Upper lobe of right lung (tissue), 1 donor: ENCODE data around the gene SLC48A1. TPM values are rescaled to one million over a fixed set of nuclear protein-coding genes. Genes with fewer than 3 reads are reported as not detected.

Experiments
- ATAC-seq: fragments of 200-7000 bp; cut with Tn5 transposase; one replicate; pipeline ENCODE4 v1.9.1; 2020; ENCODE audit warnings: mild to moderate bottlenecking, moderate library complexity
- DNase-seq: peaks from one replicate; pipeline ENCODE4 v3.0.0-alpha.2; 2020
- H3K27ac ChIP-seq: fragments of 200-600 bp; one replicate; pipeline ENCODE4 v1.8.0; 2022
- H3K27me3 ChIP-seq: fragments of 200-600 bp; one replicate; pipeline ENCODE4 v1.8.0; 2022; ENCODE audit warnings: mild to moderate bottlenecking
- H3K36me3 ChIP-seq: fragments of 200-600 bp; one replicate; pipeline ENCODE4 v1.8.0; 2022
- H3K4me1 ChIP-seq: fragments of 200-600 bp; one replicate; pipeline ENCODE4 v1.8.0; 2022
- H3K4me3 ChIP-seq: fragments of 200-600 bp; one replicate; pipeline ENCODE4 v1.8.0; 2022; ENCODE audit warnings: mild to moderate bottlenecking
- H3K9me3 ChIP-seq: fragments of 200-600 bp; one replicate; pipeline ENCODE4 v1.8.0; 2022
- intact Hi-C: fragments of 100-400 bp; cut with DNase I; formaldehyde crosslinking; loops from one replicate; pipeline ENCODE4 v1.11.0; 2022
- total RNA-seq: library from RNA; stranded (reverse); fragmentation: NEBNext Ultra II Directional; extraction: Animal tissue kit (Norgen Biotek cat#: 25700); gene quantifications from one replicate; pipeline ENCODE4 v1.2.1, GENCODE V29; 2021
- TF ChIP-seq, protein P1 (sequence below): fragments of 200-600 bp; IDR thresholded peaks from one replicate; pipeline ENCODE4 v1.8.0; 2022; ENCODE audit warnings: antibody characterized with exemption
- donor health status: DM: no; HTN: yes; CAD: no; lungs with severe emphysema.

The SLC48A1 gene
- total RNA-seq, 1 donor from 2014 or later: 40.9 TPM

DNA sequence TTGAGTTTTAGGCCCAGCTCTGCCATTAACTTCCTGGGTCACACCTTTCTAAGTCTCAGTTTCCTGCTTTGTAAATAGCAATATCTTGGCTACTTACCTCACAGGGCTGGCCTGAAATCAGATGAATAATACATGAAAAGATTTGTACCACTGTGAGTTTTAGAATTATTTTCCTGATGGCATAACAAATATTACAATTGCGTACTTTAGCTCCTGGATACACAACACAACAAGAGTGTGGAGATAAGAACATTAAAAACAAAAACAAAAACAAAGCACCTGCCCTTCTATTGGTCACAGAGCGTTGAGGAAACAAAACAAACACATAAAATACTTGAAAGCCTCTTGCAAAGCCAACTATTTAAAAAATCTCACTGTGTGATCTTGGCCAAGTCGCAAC lies 51.6 kb downstream of the SLC48A1 start:
- peak overlapping the region; percentile 97 for H3K27ac ChIP-seq
- no peak overlapping the region for H3K4me3 ChIP-seq
- no peak for ATAC-seq
- no peaks in the 10 kb centered on the region for H3K9me3 ChIP-seq
- TF ChIP-seq, protein P1, sequence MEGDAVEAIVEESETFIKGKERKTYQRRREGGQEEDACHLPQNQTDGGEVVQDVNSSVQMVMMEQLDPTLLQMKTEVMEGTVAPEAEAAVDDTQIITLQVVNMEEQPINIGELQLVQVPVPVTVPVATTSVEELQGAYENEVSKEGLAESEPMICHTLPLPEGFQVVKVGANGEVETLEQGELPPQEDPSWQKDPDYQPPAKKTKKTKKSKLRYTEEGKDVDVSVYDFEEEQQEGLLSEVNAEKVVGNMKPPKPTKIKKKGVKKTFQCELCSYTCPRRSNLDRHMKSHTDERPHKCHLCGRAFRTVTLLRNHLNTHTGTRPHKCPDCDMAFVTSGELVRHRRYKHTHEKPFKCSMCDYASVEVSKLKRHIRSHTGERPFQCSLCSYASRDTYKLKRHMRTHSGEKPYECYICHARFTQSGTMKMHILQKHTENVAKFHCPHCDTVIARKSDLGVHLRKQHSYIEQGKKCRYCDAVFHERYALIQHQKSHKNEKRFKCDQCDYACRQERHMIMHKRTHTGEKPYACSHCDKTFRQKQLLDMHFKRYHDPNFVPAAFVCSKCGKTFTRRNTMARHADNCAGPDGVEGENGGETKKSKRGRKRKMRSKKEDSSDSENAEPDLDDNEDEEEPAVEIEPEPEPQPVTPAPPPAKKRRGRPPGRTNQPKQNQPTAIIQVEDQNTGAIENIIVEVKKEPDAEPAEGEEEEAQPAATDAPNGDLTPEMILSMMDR: no peak
- no peaks in the 10 kb centered on the region for H3K36me3 ChIP-seq
- no peaks in the 10 kb centered on the region for H3K27me3 ChIP-seq
- H3K4me1 ChIP-seq: peaks cover 84% of the 10 kb centered on the region
- intact Hi-C loops: no loop called here
- DNase-seq: no peak

DNA sequence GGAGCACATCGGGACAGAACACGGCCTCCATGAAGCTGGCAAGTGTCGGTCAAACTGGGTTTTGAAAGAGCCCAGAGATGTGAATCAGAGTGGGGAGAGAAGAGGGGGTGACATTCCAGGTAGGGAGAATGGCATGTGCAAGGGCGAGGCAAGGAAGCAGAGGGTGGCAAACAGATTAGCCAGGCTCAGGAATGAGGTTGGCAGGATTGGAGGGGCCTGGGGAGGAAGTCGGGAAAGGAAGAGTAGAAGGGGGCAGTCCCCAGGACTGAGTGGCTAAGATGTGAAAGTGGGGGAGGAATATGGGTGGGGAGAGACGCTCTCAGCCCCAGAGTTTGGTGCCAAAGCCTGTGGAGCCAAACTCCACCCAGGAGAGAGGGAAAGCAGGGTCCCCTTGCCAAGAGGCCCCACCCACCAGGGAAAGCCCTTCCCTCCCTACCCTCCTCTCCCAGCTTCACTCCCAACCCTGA lies 52.2 kb downstream of the SLC48A1 start:
- DNase-seq (peak; percentile 84), ATAC-seq (peak; percentile 80)
- Histone ChIP-seq H3K27ac (peak overlapping the region; percentile 97), H3K27me3 (no peaks in the 10 kb centered on the region), H3K36me3 (no peaks in the 10 kb centered on the region), H3K4me1 (peaks cover 86% of the 10 kb centered on the region), H3K4me3 (no peak overlapping the region), H3K9me3 (no peaks in the 10 kb centered on the region)
- intact Hi-C loops: no loop called here
- TF ChIP-seq, protein P1: no peak

DNA sequence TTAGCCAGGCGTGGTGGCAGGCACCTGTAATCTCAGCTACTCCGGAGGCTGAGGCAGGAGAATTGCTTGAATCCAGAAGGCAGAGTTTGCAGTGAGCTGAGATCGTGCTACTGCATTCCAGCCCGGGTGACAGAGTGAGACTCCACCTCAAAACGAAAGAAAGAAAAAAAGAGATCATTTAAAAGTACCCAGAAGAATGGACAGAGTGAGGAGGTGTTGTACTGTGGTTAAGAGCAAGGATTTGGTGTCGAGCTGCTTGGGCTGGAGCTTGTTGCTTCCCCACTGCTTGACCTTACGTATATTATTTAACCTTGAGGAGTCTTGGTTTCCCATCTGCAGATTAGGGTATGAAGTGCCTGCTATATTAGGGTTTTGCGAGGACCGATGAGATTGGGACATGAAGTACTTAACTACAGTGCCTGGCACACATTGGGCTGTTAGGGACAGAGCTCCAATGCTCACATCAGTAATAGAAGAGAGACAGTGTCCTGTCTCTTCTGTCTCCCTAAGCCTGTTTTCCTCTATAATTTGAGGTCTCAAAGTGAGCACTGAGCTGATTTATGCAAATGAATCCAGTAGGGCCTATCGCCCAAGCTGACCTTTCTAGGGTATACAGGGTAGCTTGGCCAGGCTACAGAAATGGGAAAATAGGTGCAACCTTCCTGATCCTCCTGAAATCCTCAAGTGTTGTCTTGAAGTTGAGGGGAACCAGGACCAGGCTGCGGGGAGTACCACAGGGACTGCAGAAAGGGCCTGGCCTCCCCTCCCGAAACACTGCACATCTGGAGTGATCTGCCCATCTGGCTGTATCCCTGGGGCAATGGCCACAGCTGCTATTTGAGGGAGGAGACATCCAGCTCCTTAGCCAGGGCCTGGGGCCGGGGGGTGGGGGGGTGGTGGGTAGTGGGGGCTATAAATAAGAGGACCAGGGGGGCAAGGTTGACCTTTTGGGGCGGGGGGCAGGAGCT lies 55.3 kb downstream of the SLC48A1 start:
- no peaks in the 10 kb centered on the region for H3K27me3 ChIP-seq
- no peaks in the 10 kb centered on the region for H3K9me3 ChIP-seq
- H3K4me3 ChIP-seq: no peak overlapping the region
- H3K36me3 ChIP-seq: no peaks in the 10 kb centered on the region
- no peak for ATAC-seq
- peak overlapping the region; percentile 97 for H3K27ac ChIP-seq
- TF ChIP-seq, protein P1: no peak
- peaks cover 59% of the 10 kb centered on the region for H3K4me1 ChIP-seq
- intact Hi-C loops: no loop called here
- DNase-seq: no peak

DNA sequence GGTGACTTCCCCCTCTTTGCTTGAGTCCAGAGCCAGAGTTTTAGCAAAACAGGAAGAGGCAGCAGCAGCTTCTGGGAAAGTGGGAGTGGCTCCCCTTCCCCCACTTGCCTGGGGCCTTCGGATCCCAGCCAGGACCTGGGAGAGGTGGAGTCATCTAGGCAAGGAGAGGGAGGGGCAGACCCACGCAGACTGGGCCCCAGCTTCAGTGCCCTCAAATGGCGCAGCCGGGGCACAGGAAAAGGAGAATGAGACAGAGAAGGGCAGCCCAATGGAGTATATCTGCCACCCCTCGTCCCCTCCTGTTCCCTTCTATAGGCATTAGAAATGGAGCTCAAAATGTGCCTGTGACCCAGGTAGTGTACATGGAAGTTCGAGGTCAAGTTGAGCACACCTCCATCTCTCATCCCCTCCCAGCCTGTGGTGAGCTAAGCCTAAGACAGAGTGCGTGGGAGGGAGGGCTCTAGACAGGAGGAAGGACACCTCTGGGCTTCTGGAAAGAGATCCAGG lies 56.0 kb downstream of the SLC48A1 start:
- peaks cover 51% of the 10 kb centered on the region for H3K4me1 ChIP-seq
- peak; percentile 90 for DNase-seq
- no peaks in the 10 kb centered on the region for H3K36me3 ChIP-seq
- peak overlapping the region; percentile 97 for H3K27ac ChIP-seq
- H3K9me3 ChIP-seq: no peaks in the 10 kb centered on the region
- ATAC-seq: peak; percentile 84
- H3K27me3 ChIP-seq: no peaks in the 10 kb centered on the region
- peak overlapping the region; percentile 16 for H3K4me3 ChIP-seq
- TF ChIP-seq, protein P1: no peak
- intact Hi-C loops: no loop called here

DNA sequence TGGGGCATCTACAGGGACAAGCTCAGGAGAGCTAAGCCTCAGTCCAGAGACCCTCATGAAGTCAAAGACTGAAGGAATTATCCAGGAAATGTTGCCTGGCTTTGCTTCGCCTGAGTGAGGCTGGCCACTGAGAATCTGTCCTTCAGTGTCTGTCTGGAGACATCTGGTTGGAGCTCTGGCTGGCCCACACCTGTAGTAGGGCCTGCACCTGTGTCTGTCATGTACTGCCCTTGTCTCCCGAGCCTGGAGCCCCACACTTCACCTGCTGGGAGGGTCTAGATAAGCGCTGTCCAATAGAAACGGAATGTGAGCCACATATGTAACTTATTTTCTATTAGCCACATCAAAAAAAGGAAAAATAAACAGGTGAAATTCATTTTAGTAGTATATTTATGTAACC lies 56.5 kb downstream of the SLC48A1 start:
- ATAC-seq (no peak), DNase-seq (no peak)
- TF ChIP-seq, protein P1: no peak
- no peaks in the 10 kb centered on the region for H3K27me3 ChIP-seq
- H3K36me3 ChIP-seq: no peaks in the 10 kb centered on the region
- peaks cover 46% of the 10 kb centered on the region for H3K4me1 ChIP-seq
- peak overlapping the region; percentile 97 for H3K27ac ChIP-seq
- H3K9me3 ChIP-seq: no peaks in the 10 kb centered on the region
- H3K4me3 ChIP-seq: no peak overlapping the region
- intact Hi-C loops: no loop called here

Other genes starting within 250 kb of the SLC48A1 start
- 19.9 TPM for gene RPAP3, start 67.2 kb upstream of the SLC48A1 start, total RNA-seq
- 0.32 TPM for gene ENDOU, start 47.7 kb upstream of the SLC48A1 start, total RNA-seq
- 69.6 TPM for gene RAPGEF3, start 14.4 kb upstream of the SLC48A1 start, total RNA-seq
- gene HDAC7, start 46.7 kb downstream of the SLC48A1 start, total RNA-seq: 135 TPM
- 28.7 TPM for gene VDR, start 131.8 kb downstream of the SLC48A1 start, total RNA-seq
- 45.4 TPM for gene TMEM106C, start 190.4 kb downstream of the SLC48A1 start, total RNA-seq
- not detected for gene COL2A1, start 231.2 kb downstream of the SLC48A1 start, total RNA-seq